ENCODE data around the gene ARMC7. TPM values are rescaled to one million over a fixed set of nuclear protein-coding genes. Genes with fewer than 3 reads are reported as not detected.

The ARMC7 gene
- total and polyA plus RNA-seq, 10 of the 15 experiments (the other 5 are each of a cell fraction or from before 2014, with no cell fraction given), result 1.5 to 19.8 (median 6.3) TPM

- no peak for TF ChIP-seq IRF4 (IDR thresholded peaks at IDR 0.05; ENCODE audit: low read depth, low read length)
- TF ChIP-seq, protein P1, sequence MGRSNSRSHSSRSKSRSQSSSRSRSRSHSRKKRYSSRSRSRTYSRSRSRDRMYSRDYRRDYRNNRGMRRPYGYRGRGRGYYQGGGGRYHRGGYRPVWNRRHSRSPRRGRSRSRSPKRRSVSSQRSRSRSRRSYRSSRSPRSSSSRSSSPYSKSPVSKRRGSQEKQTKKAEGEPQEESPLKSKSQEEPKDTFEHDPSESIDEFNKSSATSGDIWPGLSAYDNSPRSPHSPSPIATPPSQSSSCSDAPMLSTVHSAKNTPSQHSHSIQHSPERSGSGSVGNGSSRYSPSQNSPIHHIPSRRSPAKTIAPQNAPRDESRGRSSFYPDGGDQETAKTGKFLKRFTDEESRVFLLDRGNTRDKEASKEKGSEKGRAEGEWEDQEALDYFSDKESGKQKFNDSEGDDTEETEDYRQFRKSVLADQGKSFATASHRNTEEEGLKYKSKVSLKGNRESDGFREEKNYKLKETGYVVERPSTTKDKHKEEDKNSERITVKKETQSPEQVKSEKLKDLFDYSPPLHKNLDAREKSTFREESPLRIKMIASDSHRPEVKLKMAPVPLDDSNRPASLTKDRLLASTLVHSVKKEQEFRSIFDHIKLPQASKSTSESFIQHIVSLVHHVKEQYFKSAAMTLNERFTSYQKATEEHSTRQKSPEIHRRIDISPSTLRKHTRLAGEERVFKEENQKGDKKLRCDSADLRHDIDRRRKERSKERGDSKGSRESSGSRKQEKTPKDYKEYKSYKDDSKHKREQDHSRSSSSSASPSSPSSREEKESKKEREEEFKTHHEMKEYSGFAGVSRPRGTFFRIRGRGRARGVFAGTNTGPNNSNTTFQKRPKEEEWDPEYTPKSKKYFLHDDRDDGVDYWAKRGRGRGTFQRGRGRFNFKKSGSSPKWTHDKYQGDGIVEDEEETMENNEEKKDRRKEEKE (IDR thresholded peaks at IDR 0.05), result no peak
- no peak for TF ChIP-seq EED (IDR thresholded peaks at IDR 0.05; ENCODE audit: low read depth)
- TF ChIP-seq KAT2A (conservative IDR thresholded peaks at IDR 0.05; ENCODE audit: control insufficient read depth, low read depth, low read length), result no peak
- no peak for TF ChIP-seq HDAC2 (IDR thresholded peaks at IDR 0.05)
- no peak for TF ChIP-seq FOS (IDR thresholded peaks at IDR 0.05; ENCODE audit: borderline replicate concordance, extremely low read depth, insufficient read length)
- no peak for TF ChIP-seq YBX1 (IDR thresholded peaks at IDR 0.05)
- TF ChIP-seq ATF3 (IDR thresholded peaks at IDR 0.05; ENCODE audit: borderline replicate concordance, extremely low read depth, low read depth, low read length), result no peak
- peak; percentile 100 for TF ChIP-seq IKZF2 (IDR thresholded peaks at IDR 0.05)
- TF ChIP-seq ESRRA (IDR thresholded peaks at IDR 0.05; ENCODE audit: low read length), result no peak
- no peak for TF ChIP-seq SMC3 (IDR thresholded peaks at IDR 0.05; ENCODE audit: borderline replicate concordance, low read length)
- TF ChIP-seq ZBTB40 (IDR thresholded peaks at IDR 0.05; ENCODE audit: borderline replicate concordance), result no peak
- TF ChIP-seq ZSCAN29 (IDR thresholded peaks at IDR 0.05), result no peak
- TF ChIP-seq ZNF217 (IDR thresholded peaks at IDR 0.05), result no peak; the same call in 1 of the 2 replicates
- no peak for TF ChIP-seq KDM1A (IDR thresholded peaks at IDR 0.05; ENCODE audit: borderline replicate concordance)
- no peak for TF ChIP-seq CHD4 (IDR thresholded peaks at IDR 0.05)
- no peak for TF ChIP-seq NRF1 (conservative IDR thresholded peaks at IDR 0.05; ENCODE audit: low read depth, low read length)
- TF ChIP-seq USF2 (IDR thresholded peaks at IDR 0.05; ENCODE audit: borderline replicate concordance, low read depth, low read length), result no peak
- no peak for TF ChIP-seq NR2C2 (IDR thresholded peaks at IDR 0.05; ENCODE audit: borderline replicate concordance, control insufficient read depth, insufficient read length, low read depth)
- peak; percentile 92 for TF ChIP-seq SPI1 (IDR thresholded peaks at IDR 0.05; ENCODE audit: borderline replicate concordance, insufficient read depth, low read depth, low read length)
- no peak for TF ChIP-seq TCF3 (IDR thresholded peaks at IDR 0.05; ENCODE audit: borderline replicate concordance, insufficient read depth, low read depth, low read length)
- no peak for TF ChIP-seq HDAC6 (IDR thresholded peaks at IDR 0.05; ENCODE audit: unreplicated experiment)
- no peak for TF ChIP-seq SREBF1 (IDR thresholded peaks at IDR 0.05; ENCODE audit: low read length)
- TF ChIP-seq ZNF207 (IDR thresholded peaks at IDR 0.05; ENCODE audit: borderline replicate concordance), result no peak; the same call in 1 of the 2 replicates
Measured at GRCh38 chr17:75078284-75079022, 31.3 kb upstream of the ARMC7 start (continued).

Measured in GM12878 (cell line).